ENCODE measurements around the gene RERE. TPM values are rescaled to one million over a fixed set of nuclear protein-coding genes. Genes with fewer than 3 reads are reported as not detected.
"Not testable (repeated sequence)": the region's sequence is repeated elsewhere in the genome, so short reads cannot be mapped to it uniquely, and the experiment has no call there.

Gene RERE
- polyA plus RNA-seq, 5 donors: 104 to 119 (median 112) TPM

- no peak for DNase-seq
Observed at GRCh38 chr1:8754247-8754650, 63.2 kb downstream of the RERE start.

GRCh38 chr1:8753736-8754135 lies 63.7 kb downstream of the RERE start:
- no peak for DNase-seq

DNA sequence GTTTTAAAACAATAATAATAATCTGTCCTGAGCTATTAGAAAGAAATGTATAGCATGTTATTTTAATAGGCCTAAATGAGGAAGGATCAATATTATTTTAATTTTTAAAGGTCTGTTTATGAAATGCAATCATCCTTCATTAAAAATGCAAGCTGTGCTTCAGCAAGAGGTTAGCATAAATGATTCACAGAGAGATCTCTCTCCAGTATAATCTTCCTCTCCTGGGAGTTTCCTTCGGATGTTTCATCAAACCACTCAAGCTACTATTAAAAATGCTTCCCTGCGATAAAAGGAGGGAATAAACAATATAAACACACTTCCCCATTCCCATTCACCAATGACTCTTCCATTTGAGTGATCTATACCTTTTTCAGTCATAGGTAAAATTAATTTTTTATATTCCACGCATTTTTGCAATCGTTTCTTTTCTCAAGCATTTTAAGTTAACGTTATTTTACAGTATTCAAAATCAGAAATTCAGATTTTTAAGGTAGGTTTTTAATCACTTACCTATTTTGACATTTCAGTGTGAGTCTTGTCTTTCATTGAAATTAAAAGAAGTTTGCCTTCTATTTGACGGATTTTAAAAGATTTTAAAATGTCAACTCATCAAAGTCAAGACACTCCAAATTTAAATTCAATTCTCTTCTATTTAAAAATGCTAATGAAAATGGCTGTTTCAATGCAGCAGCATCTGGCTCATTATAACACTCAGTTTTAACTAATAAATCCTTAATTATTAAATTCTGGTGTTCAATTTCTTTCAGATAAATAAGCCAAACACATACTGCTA lies 64.3 kb downstream of the RERE start:
- no peak for DNase-seq

- DNase-seq: no peak
Observed at GRCh38 chr1:8752411-8752810, 65.0 kb downstream of the RERE start.

DNA sequence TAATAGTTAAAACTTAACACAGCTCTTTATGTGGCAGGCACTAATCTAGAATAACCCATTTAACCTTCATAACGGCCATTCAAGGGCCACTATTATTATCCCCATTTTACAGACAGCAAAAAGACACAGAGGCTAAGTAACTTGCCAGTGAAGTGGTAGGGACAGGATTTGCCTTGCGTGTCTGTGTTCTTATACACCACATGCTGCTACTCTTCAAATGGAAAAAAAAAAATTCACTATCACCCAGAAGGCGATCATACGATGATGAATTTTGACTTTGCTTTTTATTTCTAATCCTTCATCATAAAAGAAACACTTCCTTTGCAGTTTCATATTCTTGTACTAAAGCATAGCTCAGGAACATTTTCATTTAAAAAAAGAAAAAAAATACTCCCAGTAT lies 65.5 kb downstream of the RERE start:
- DNase-seq: no peak

DNA sequence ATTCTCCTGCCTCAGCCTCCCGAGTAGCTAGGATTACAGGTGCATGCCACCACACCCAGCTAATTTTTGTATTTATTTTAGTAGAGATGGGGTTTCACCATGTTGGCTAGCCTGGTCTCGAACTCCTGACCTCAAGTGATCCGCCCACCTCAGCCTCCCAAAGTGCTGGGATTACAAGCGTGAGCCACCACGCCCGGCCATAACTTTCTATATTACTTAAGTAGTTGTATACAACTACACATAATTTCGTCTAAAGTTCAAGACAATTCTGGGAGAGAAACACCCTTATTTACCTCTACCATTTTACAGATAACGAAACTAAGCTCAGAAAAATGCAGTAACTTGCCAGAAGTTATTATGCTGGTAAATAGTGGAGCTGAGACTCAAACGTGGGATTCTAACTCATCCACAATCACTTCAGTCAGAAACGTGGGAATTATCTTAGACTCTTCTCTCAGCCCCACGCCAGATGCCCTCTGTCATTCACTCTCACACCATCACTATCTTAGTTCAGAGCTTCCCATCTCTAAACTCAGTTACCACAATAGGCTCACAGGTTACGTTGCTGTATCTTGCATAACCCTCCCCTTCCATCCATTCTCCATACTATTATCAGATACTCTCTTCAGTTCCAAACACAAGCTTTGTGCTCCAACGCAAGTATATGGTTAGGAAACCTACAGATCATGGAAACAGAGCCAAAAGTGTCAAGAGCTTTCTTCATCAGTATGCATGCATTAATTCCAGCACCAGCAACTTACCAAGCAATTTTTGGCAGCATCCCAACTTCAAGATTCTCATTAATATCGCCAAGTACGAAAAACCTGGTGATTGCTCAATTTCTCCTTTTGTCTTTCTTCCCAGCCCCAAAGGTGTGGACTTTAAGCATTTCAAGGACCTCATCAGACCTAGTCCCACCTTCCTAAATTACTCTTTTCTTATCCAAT lies 69.3 kb downstream of the RERE start:
- DNase-seq: no peak

DNA sequence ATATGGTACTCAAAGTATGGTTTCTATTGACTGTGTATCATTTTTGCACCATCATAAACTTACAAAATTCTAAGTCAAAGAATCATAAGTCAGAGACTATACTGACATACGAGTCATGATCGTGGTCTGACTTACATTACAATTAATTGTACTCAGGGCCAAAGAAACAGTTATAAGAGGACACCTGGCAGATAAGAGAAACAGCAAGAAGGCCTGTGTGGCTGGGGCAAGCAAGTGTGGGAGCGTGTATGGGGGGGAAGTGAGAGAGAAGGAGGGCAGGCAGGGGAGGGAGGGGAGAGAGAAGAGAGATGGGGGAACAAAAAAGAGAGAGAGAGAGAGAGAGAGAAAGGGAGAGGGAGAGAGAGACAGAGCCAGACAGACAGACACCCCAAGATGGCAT lies 70.9 kb downstream of the RERE start:
- no peak for DNase-seq

GRCh38 chr1:8745749-8746390 lies 71.6 kb downstream of the RERE start:
- DNase-seq: no peak

GRCh38 chr1:8745346-8745745 lies 72.1 kb downstream of the RERE start:
- no peak for DNase-seq

- no peak for DNase-seq
Observed at GRCh38 chr1:8742022-8742924, 75.2 kb downstream of the RERE start.

- DNase-seq: no peak
Observed at GRCh38 chr1:8740034-8740449, 77.4 kb downstream of the RERE start.

GRCh38 chr1:8739377-8739776 lies 78.1 kb downstream of the RERE start:
- DNase-seq: no peak

DNA sequence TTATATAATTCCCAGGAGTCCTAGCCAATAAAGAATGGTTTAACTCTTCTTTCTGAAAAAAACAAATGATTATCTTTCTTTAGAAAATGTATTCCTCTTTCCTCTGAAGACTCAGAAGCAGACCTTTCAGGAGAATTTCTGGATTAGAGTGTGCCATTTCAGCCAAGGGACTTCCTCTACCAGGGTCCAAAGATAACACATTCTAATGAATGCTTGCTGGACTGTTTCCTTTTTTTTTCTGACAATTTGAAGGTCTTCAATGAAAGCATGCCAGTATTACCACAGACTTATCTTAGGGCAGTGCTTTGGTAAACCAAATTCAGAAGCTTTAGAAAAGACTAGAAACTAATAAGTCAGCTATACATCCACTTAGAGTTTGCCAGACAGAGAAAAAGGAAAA lies 80.5 kb downstream of the RERE start:
- DNase-seq: no peak

DNA sequence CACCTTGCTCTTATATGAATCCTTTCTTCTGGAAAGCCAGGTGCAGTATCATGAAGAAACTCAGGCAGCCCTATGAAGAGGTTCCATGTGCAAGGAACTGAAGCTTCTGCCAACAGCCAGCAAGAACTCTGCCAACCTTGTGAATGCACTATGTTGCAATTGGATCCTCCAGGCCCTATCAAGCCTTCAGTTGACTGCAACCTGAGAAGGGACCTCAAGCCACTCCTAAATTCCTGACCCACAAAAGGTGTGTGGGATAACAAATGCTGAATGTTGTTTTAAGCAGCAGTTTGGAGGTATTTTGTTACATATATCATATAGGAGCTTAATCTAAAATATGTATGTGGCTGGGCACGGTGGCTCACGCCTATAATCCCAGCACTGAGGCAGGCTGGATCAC lies 84.0 kb downstream of the RERE start:
- DNase-seq: no peak

- DNase-seq: no peak
Observed at GRCh38 chr1:8731162-8731561, 86.3 kb downstream of the RERE start.

- DNase-seq: no peak
Observed at GRCh38 chr1:8728464-8728863, 89.0 kb downstream of the RERE start.

- DNase-seq: no peak
Observed at GRCh38 chr1:8727809-8728213, 89.6 kb downstream of the RERE start.

GRCh38 chr1:8727316-8727715 lies 90.1 kb downstream of the RERE start:
- not testable (repeated sequence) for DNase-seq

- not testable (repeated sequence) for DNase-seq
Observed at GRCh38 chr1:8726801-8727186, 90.6 kb downstream of the RERE start.

GRCh38 chr1:8723010-8723409 lies 94.4 kb downstream of the RERE start:
- no peak for DNase-seq

- no peak for DNase-seq
Observed at GRCh38 chr1:8722366-8722765, 95.1 kb downstream of the RERE start.

Measured in right lung (tissue), 5 donors.